GM19468 (cell line): Measurements from ENCODE around the gene SGTA.

Experiments
- ATAC-seq: cut with Tn5 transposase; IDR thresholded peaks from one replicate; pipeline ENCODE4 v1.9.1; 2021; ENCODE audit warnings: mild to moderate bottlenecking, moderate library complexity, moderate number of reproducible peaks; ENCODE audit not compliant: unreplicated experiment; ENCODE audit errors: extremely low read depth

SGTA gene

DNA sequence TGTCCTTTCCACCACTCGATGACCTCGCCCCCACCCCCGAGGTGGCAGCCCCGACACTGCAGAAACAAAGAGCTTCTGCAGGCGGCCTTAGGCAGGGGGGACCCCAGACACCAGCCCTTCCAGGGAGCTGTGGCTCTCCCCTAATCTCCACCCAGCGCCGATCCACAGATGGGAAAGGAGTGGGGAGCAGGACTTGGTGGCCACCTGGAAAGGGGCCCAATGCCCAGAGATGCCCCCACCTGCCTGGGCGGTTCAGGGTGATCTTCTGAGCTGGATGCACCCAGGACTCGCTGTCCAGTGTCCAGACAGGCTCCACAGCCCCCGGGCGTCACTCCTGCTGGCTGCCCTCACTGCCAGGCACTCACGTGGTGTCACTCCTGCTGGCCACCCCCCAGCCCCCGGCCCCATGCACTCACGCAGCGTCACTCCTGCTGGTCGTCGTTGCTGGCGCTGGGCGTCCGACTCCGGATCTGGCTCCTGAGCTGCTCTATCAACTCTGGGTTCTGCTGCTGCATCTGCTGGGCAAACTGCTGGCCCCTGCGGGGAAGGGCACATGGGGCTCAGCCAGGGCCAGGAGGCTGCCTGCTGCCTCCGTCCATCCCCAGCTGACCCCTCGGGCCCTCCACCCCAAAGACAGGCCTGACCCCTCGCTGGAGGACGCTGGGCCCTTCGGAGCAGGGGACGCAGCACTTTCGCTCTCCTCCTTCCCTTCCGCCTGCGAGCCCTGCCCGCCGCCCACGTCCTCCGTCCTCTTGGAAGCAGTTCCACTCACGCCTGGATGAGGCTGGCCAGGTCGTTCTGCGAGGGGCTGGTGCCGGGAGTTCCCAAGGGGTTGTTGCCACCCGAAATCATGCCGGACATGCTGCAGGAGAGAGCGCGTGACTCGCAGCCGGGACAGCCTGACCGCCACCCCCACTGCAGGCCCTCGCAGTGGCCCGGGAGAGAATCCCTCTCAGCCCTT is 25.9 kb downstream of the SGTA start:
- ATAC-seq: no peak

DNA sequence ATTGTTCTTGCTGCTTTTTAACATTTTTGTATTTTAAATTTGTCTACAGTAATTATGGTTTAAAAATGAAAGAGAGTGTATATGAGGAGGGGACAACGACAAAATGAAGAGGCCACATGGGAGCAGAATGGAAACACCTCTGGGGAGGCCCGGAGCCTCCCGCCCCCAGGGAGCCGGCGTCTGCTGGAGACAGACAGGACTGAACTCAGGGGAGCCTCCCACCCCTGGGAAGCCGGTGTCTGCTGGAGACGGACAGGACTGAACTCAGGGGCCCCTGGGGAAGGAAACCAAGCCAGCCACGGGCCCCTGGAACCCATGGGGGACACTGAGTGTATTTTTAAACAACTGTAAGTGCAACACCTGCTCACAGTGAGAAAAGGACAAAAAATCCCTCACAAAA is 26.6 kb downstream of the SGTA start:
- ATAC-seq: no peak

DNA sequence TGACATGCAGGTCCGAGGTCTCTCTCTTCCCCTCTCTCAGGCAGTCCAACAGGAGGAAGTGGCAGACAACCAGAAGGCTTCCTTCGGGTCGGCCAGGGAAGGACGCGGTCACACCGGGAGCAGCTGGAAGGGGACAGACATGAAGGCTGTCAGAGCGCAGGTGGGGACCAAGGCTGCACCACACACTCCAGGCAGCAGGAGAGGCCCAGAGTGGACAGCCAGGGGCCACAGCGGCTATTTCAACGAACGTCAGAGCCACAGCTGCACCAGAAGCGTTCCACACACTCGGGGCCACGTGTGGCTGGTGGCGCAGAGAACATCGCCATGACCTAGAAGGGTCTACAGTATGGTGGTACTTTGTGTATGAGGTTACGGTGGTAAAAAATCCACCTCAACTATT is 27.3 kb downstream of the SGTA start:
- ATAC-seq: no peak

DNA sequence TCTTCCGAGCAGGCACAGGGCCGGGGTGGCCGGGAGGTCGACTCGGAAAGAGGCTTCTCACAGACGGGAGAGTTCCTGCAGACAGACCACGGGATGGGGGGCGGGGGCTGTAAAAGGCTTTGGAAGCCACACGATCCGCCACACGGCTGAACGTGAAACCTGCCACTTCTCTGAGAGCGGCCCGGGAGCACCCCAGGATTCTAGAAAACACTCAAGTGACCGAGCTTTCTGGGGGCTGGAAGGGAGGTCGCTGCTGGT is 27.7 kb downstream of the SGTA start:
- ATAC-seq: no peak

DNA sequence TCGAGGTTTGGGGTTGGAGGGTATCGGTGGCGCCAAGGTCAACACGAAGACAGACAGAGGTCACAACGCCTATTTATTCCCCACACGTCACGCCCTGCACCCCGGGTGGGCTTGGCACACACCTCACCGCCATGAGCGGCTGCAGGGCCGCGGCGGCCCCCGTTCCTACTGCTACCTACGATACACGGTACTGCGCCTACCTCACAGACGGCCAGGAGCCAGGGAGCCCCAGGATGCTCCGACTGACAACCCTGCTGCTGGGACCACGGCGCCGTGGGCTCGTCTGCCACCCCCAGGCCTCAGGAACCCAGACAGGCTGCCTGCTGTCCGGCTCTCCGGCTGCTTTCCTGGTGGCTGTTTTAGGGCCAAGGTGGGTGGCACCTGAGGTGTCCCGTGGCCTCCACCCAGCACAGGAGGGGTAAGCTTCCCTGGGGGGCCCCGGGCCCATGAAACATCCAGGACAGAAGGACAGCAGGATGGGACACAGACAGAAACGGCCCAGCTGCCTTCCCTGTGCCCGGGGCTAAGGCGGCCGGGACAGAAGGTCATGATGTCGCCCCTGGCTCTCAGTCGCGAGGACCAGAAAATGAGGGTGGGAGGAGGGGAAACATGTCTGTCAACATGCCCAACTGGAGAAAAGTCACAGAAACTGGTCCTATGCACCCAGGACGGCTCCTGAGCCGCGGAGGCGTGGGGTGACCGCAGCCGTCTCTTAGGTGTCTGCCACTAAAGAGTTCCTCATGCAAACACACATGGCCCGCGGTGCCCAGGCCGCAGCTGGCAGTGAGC is 28.2 kb downstream of the SGTA start:
- ATAC-seq: no peak

DNA sequence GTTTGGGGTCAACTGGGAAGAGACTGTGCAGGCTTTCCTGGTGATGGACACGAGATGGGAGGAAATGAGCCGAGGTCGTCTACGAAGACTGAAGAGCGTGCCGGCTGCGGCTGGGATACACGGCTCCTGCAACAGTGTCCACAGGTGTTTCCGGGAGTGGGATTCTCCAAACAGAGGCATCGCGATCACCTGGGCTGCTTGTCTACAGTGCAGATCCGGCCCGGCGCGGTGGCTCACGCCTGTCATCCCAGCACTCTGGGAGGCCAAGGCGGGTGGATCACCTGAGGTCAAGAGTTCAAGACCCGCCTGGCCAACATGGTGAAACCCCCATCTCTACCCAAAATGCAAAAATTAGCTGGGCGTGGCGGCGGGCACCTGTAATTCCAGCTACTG is 31.6 kb downstream of the SGTA start:
- no peak for ATAC-seq

DNA sequence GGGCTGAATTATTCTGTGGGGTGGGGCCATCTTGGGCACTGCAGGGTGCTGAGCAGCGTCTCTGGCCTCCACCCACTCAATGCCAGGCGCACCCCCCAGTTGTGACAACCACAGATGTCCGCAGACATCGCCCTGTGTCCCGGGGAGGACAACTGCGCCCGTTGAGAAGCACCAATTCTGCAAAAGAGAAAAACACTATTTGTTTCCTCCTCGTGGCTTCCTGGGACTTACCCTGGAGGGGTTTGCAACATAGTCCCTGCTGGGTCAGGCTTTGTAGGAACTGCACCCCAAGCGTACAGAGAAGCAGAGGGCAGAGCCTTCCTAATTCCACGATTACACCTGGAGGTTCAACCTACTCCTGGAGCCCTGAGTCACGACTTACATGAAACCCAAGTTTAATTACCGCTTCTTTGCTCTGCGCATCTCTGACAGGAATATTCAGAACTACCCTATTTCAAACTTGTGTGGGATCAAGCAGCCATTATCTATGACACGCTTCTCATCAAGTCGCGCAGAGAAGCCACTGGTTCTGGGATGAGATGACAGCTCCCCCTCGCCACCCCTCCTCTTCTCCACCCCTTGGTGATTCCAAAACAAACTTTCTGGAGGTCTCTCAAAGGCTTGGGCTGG is 32.1 kb downstream of the SGTA start:
- no peak for ATAC-seq

DNA sequence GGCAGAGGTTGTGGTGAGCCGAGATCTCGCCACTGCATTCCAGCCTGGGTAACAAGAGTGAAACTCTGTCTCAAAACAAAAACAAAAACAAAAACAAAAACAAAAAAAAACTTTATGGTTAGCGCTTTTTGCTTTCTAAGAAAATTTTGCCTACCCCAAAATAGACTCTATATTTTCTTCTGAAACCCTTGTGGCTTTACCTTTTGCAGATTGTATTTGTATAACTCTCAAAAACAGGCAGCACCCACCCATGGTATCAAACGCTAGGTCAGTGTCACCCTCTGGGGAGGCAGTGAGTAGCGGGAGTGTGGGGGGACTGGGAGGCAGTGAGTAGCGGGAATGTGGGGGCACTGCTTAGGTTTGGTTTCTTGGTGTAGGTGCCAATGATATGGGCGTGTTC is 35.7 kb downstream of the SGTA start:
- ATAC-seq: no peak

DNA sequence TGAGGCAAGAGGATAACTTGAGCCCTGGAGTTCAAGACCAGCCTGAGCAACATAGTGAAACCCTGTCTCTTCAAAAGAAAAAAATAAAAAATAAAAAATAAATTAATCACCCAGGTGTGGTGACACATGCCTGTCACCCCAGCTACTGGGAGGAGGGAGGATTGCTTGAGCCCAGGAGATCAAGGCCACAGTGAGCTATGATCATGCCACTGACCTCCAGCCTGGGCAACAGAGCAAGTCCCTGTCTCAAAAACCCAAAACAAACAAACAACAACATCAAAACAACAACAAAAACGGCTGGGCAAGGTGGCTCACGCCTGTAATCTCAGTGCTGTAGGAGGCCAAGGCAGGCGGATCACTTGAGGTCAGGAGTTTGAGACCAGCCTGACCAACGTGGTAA is 39.0 kb downstream of the SGTA start:
- ATAC-seq: no peak

DNA sequence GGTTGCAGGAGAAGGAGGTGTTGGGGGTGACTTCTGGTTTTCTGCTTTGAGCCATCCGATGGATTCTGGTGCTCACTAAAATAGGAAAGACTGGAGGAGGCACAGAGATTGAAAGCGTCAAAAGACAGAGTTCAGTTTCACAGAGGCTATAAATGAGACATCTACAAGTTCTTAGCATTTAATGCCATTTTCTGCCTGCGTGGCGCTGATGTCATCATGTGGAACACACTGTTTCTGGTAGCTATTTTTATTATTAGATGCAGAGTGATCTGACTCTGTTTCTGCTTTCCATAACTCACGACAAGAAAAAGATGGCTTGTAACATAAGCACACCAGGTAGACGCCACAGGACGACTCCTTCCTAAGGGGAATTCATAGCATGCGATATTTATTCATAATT is 40.0 kb downstream of the SGTA start:
- ATAC-seq: no peak

DNA sequence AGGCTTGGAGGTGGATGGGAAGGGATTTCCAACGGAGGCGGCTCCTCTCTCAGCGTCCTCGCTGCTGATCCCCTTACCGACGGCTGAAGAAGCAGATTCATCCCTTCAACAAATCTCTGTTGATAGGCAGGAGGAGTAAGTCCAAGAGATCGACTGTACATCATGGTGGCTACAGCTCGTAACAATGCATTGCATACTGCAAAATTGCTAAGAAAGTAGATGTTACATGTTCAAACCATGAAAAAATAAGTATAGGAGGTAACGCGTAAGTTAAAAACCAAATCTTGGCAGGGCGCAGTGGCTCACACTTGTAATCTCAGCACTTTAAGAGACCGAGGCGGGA is 42.8 kb downstream of the SGTA start:
- no peak for ATAC-seq

DNA sequence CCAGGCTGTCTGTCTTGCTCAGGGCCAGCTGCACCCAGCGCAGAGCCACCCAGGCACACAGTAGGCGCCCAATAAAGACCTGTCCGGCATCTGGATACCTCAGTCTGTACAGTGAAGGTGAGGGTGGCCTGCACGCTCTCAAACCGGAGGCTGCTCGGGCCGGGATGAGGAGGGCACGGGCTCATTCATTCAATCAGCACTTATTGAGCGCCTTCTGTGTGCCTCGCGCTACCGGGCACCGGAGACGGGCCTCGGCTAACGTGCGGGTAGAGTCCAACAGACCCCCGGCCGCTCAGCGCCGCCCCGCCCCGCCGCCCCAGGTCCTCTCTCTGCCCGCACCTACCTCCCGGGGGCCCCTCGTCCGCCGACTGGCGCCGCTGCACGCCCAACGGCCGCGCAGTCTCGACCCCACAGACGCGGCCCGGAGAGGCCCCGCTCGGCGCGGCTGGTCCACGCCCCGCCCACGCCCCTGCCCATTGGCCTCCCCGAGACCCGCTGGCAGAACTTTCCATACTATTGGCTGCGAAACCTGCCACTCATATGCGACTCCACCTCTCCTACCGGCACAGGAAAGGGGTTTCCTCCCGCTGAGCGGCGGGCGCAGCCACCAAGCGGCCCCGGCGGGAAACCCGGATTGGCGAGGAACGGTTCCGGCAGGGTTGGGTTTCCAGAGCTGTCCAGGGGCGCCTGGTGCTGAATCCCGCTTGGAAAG is 43.3 kb downstream of the SGTA start, which contains the start of gene SLC39A3:
TSS of gene SLC39A3 (minus strand) at position 416 of the 712 bp plus-strand sequence. CDS start 2,760 bp downstream, outside the sequence.
- peak; percentile 85 for ATAC-seq

DNA sequence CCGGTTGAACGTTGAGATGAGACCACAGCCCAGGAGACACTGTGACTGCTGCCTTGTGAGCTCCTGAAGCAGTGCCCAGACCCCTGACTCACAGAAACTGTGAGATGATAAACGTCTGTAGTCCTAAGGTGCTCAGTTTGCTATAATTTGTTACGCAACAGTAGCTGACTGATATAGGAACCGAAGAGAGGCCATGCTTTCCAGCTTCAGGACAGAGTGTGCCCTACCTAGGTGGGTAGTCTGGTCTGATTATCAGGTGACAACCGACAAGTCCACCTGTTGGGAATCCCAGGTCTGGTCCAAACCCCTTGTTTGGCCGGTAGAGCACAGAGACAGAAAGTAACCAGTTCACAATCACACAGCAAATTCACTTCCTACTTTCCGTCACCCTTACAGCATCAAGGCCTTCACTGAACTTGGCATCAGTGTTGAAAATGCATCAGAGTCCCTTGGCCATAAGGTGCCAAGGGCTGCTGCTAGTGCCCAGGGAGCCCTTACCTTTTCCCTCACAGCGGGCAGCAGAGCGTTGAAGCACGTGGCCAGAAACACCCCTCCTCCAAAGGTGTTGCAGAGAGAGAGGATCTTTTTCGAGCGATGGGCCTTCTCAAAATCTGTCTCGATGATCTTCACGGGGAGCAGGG is 46.4 kb downstream of the SGTA start:
- ATAC-seq: no peak

DNA sequence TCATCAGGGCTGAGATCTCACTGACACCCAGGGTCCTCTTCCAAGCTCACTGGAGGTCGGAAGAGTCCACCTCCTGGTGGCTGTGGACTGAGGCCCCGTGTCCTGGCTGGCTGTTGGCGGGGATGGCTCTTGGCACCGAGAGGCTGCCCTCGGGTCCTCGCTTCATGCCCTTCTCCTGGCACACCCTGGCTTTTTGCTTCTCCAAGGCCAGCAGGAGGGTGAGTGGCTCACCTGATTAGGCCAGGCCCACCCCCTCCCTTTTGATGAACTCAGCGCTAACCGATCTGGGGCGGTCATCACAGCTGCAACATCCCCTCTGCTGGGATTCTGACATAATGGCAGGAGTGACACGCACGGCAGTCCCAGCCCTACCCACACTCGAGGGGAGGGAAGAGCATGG is 47.7 kb downstream of the SGTA start:
- no peak for ATAC-seq

DNA sequence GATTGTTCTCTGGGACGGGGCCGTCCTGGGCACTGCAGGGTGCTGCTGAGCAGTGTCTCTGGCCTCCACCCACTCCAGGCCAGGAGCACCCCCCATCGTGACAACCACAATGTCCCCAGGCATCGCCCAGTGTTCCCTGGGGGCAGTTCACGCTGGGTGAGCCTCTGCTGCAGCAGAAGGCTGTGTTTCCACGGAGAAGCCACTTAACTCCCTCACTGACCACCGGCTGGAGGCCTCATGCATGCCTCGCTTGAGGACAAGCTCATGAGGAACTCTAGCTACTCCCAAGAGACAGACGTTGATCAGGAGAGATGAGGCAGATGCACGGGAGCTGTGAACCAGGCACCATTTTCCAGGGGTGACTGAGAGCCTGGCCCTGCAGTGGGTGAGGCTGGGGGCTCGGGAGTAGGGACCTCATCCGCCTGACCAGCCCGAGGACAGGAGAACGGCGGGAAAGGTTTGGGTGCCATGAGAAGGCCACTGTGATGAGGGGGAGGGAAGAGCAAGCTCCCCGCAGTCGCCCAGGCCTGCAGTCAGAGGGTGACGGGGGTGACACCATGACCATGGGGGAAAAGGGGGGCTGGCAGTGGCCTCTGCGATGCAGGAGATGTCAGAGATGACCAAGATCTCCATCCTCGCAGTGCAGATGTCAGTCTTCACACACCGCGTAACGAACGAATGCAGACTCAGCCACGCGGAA is 48.3 kb downstream of the SGTA start:
- no peak for ATAC-seq

DNA sequence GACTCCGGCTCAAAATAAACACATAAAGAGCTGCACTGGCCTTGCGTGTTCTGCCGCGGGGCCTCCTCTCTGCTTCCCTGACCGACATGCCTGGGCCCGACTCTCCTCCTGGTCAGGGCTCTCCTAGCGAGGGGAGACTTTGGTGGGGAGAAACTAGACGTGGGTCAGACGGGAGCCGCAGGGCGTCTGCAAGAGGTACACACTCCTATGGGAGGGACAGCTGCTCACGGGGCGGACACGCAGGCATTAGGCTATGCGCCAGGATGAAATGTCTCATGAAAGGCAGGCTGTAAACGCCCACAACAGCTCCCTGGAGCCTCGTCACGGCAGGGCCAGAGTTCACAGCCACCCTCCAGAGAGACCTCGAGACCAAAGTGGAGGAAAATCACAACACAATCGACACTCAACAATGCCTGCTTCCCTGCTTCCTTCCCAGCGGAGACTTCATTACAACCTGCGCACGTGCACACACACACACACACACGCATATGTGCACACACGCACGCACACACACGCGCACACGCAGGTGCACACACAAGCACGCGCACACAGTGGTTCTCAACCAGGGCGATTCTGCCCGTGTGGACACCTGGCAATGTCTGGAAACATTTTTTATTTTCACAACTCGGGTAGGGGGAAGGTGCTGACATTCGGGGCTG is 49.0 kb downstream of the SGTA start:
- no peak for ATAC-seq

DNA sequence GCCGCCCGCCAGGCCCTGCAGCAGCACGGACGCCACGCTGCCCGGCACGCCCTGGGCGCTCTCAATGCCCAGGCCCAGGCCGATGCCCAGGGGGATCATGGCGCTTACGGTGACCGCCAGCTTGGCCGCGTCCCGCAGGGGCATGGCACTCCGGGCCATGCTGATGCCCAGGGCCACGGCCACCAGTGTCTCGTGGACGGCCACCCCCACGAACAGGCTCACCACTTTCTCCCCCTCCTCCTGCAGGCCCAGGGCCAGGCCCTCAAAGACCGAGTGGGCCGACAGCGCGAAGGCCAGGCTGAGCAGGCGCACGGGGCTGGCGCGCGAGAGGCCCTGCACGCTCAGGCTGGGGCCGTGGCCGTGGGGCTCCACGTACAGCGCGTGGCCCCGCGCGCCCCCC is 50.2 kb downstream of the SGTA start:
- ATAC-seq: no peak

DNA sequence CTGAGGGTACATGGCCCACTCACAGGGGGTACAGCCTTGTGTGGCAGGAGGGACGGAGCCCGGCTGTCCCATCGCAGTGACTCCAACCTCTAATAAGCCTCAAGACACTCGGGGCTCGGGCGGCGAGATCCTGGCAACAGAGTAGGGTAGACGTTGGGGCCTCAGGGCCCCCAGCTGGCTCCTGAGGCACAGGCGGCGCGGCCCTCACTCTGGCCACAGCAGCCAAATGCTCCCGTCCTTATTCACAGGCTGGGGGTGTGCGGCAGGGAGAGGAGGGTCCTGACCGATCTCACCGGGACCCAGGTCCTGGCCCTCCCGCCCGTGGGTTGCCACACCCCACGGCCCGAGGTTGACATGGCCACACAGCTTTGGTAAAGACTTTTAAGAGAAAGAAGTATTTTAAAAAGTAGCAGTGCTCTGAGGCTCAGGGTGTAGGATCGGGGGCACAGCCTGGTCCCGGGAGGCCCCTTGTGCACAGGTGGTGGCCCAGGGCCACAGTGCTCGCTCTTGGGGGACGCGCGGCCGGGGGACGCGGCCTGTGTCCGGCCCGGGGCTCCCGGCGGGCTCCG is 50.8 kb downstream of the SGTA start:
- no peak for ATAC-seq
